Muscle of arm (tissue), 12 donors: ENCODE measurements around the gene ACOT7. TPM values are rescaled to one million over a fixed set of nuclear protein-coding genes. Genes with fewer than 3 reads are reported as not detected.
"Not testable (repeated sequence)": the region's sequence is repeated elsewhere in the genome, so short reads cannot be mapped to it uniquely, and the experiment has no call there.

Experiments
- DNase-seq: peaks from one replicate; pipeline ENCODE4 v3.0.0-alpha.2; 2013
- polyA plus RNA-seq, 12 donors: library from polyadenylated mRNA; unstranded; fragments of 120-200 nt; gene quantifications; one replicate each; pipeline ENCODE4 v1.2.1, GENCODE V29; 2013; ENCODE audit not compliant: insufficient read length in 12 of 12

The ACOT7 gene
- polyA plus RNA-seq, 12 donors, result 12.8 to 21.3 (median 15.5) TPM; not detected in 1

GRCh38 chr1:6239213-6239752 is 154.3 kb downstream of the ACOT7 start:
- DNase-seq, result no peak

- no peak for DNase-seq
Measured at GRCh38 chr1:6237093-6237492, 156.5 kb downstream of the ACOT7 start.

GRCh38 chr1:6235296-6235677 is 158.3 kb downstream of the ACOT7 start:
- no peak for DNase-seq

GRCh38 chr1:6234502-6235295 is 158.9 kb downstream of the ACOT7 start:
- DNase-seq, result no peak

- DNase-seq, result no peak
Measured at GRCh38 chr1:6233376-6233775, 160.2 kb downstream of the ACOT7 start.

GRCh38 chr1:6225651-6226050 is 167.9 kb downstream of the ACOT7 start:
- no peak for DNase-seq

- no peak for DNase-seq
Measured at GRCh38 chr1:6224718-6225117, 168.8 kb downstream of the ACOT7 start.

- no peak for DNase-seq
Measured at GRCh38 chr1:6223617-6224016, 169.9 kb downstream of the ACOT7 start.

- peak; percentile 69 for DNase-seq
Measured at GRCh38 chr1:6222636-6223035, 170.9 kb downstream of the ACOT7 start.

- DNase-seq, result no peak
Measured at GRCh38 chr1:6221210-6221784, 172.3 kb downstream of the ACOT7 start.

GRCh38 chr1:6220236-6220635 is 173.3 kb downstream of the ACOT7 start:
- DNase-seq, result no peak

GRCh38 chr1:6219641-6220040 is 173.9 kb downstream of the ACOT7 start:
- DNase-seq, result not testable (repeated sequence)

GRCh38 chr1:6218375-6219164 is 175.0 kb downstream of the ACOT7 start:
- no peak for DNase-seq

Other genes with a start within 250 kb of the ACOT7 start
- gene CHD5, start 213.4 kb downstream of the ACOT7 start, polyA plus RNA-seq, result 1 to 10 TPM in 1 of 12 donors, under 1 TPM in 10, not detected in 1; 0.13 to 1.5 (median 0.22) TPM
- 100 to 1,000 TPM in 11 of 12 donors, not detected in 1; 524 to 757 (median 665) TPM for gene RPL22, start 194.2 kb downstream of the ACOT7 start, polyA plus RNA-seq
- 10 to 100 TPM in 10 of 12 donors, 1 to 10 TPM in 1, not detected in 1; 7.8 to 48.0 (median 21.1) TPM for gene RNF207, start 187.6 kb downstream of the ACOT7 start, polyA plus RNA-seq
- gene ICMT, start 157.8 kb downstream of the ACOT7 start, polyA plus RNA-seq, result 10 to 100 TPM in 11 of 12 donors, not detected in 1; 35.0 to 49.0 (median 43.9) TPM
- gene HES3, start 149.6 kb downstream of the ACOT7 start, polyA plus RNA-seq, result not detected
- gene GPR153, start 132.7 kb downstream of the ACOT7 start, polyA plus RNA-seq, result 10 to 100 TPM in 11 of 12 donors, not detected in 1; 12.2 to 22.5 (median 16.8) TPM
- 1 to 10 TPM in 2 of 12 donors, under 1 TPM in 5, not detected in 5; 0.08 to 5.2 (median 0.17) TPM for gene HES2, start 26.2 kb upstream of the ACOT7 start, polyA plus RNA-seq
- gene ESPN, start 31.0 kb upstream of the ACOT7 start, polyA plus RNA-seq, result 10 to 100 TPM in 1 of 12 donors, 1 to 10 TPM in 9, under 1 TPM in 1, not detected in 1; 0.76 to 46.7 (median 1.4) TPM
- gene TNFRSF25, start 72.4 kb upstream of the ACOT7 start, polyA plus RNA-seq, result 10 to 100 TPM in 4 of 12 donors, 1 to 10 TPM in 7, not detected in 1; 4.6 to 57.6 (median 8.7) TPM
- 10 to 100 TPM in 5 of 12 donors, 1 to 10 TPM in 6, not detected in 1; 6.5 to 32.0 (median 9.8) TPM for gene PLEKHG5, start 97.9 kb upstream of the ACOT7 start, polyA plus RNA-seq
- gene NOL9, start 160.7 kb upstream of the ACOT7 start, polyA plus RNA-seq, result 10 to 100 TPM in 11 of 12 donors, not detected in 1; 11.6 to 26.6 (median 17.1) TPM
- gene TAS1R1, start 161.5 kb upstream of the ACOT7 start, polyA plus RNA-seq, result 1 to 10 TPM in 10 of 12 donors, not detected in 2; 3.3 to 7.0 (median 6.2) TPM
- 10 to 100 TPM in 11 of 12 donors, not detected in 1; 12.0 to 31.4 (median 18.5) TPM for gene ZBTB48, start 186.2 kb upstream of the ACOT7 start, polyA plus RNA-seq
- gene KLHL21, start 209.1 kb upstream of the ACOT7 start, polyA plus RNA-seq, result 10 to 100 TPM in 11 of 12 donors, not detected in 1; 15.8 to 55.5 (median 32.1) TPM
- gene PHF13, start 220.0 kb upstream of the ACOT7 start, polyA plus RNA-seq, result 10 to 100 TPM in 11 of 12 donors, not detected in 1; 15.1 to 34.6 (median 18.7) TPM
- gene THAP3, start 231.1 kb upstream of the ACOT7 start, polyA plus RNA-seq, result 10 to 100 TPM in 11 of 12 donors, not detected in 1; 14.1 to 20.4 (median 16.0) TPM